Colonic mucosa (tissue), 4 donors: ENCODE data around the gene CDH18. TPM values are rescaled to one million over a fixed set of nuclear protein-coding genes. Genes with fewer than 3 reads are reported as not detected.
"Not testable (repeated sequence)": the region's sequence is repeated elsewhere in the genome, so short reads cannot be mapped to it uniquely, and the experiment has no call there.

Experiments used
- DNase-seq: peaks from one replicate; pipeline ENCODE4 v3.0.0-alpha.2; 2020
- H3K27ac ChIP-seq: fragments of 200-600 bp; one replicate; pipeline ENCODE4 v1.8.0; 2021
- H3K27me3 ChIP-seq: fragments of 200-600 bp; one replicate; pipeline ENCODE4 v1.8.0; 2021
- H3K36me3 ChIP-seq: fragments of 200-600 bp; one replicate; pipeline ENCODE4 v1.8.0; 2021
- H3K4me1 ChIP-seq: fragments of 200-600 bp; one replicate; pipeline ENCODE4 v1.8.0; 2021; ENCODE audit warnings: mild to moderate bottlenecking
- H3K4me3 ChIP-seq: fragments of 200-600 bp; one replicate; pipeline ENCODE4 v1.8.0; 2021
- H3K9ac ChIP-seq, 2 donors: one replicate each; pipeline ENCODE4 v1.7.0; 2013; ENCODE audit warnings: control low read depth in 2 of 2, low read depth in 2 of 2, low read length in 2 of 2
- H3K9me3 ChIP-seq: fragments of 200-600 bp; one replicate; pipeline ENCODE4 v1.8.0; 2021
- CTCF ChIP-seq: fragments of 200-600 bp; IDR thresholded peaks from one replicate; pipeline ENCODE4 v1.8.0; 2022; ENCODE audit warnings: antibody characterized with exemption, mild to moderate bottlenecking
- intact Hi-C: fragments of 100-400 bp; cut with DNase I; formaldehyde crosslinking; loops from one replicate; pipeline ENCODE4 v1.14.1; 2022
- total RNA-seq, 2 donors: library from RNA; stranded (reverse); fragmentation: NEBNext Ultra II Directional in 1 of 2; extraction: Animal tissue kit (Norgen Biotek cat#: 25700) in 1 of 2; gene quantifications; one replicate each; pipeline ENCODE4 v1.2.1, GENCODE V29; 2021
- donor health status: healthy.
- donor health status: DM: no; HTN: no; CAD: no.
- donor health status: DM: no; HTN: no; CAD: no.

Gene CDH18
- total RNA-seq, 2 donors from 2014 or later: not detected

GRCh38 chr5:19802686-19803085 lies 185.3 kb downstream of the CDH18 start:
- Histone ChIP-seq H3K9me3 (no peaks in the 10 kb centered on the region), H3K27me3 (no peaks in the 10 kb centered on the region), H3K4me3 (no peak overlapping the region), H3K4me1 (no peaks in the 10 kb centered on the region), H3K36me3 (no peaks in the 10 kb centered on the region), H3K27ac (no peak overlapping the region), H3K9ac (no peak overlapping the region)
- TF ChIP-seq CTCF: no peak
- no peak for DNase-seq
- intact Hi-C loops: no loop called here

- DNase-seq: no peak
- TF ChIP-seq CTCF: no peak
- Histone ChIP-seq H3K9ac (no peak overlapping the region), H3K9me3 (no peaks in the 10 kb centered on the region), H3K36me3 (no peaks in the 10 kb centered on the region), H3K27ac (no peak overlapping the region), H3K4me3 (no peak overlapping the region), H3K27me3 (no peaks in the 10 kb centered on the region), H3K4me1 (no peaks in the 10 kb centered on the region)
- intact Hi-C loops: no loop called here
Measured at GRCh38 chr5:19795218-19795617, 192.8 kb downstream of the CDH18 start.

GRCh38 chr5:19790829-19791466 lies 197.1 kb downstream of the CDH18 start:
- Histone ChIP-seq H3K4me3 (no peak overlapping the region), H3K27ac (no peak overlapping the region), H3K9ac (no peak overlapping the region), H3K27me3 (no peaks in the 10 kb centered on the region), H3K9me3 (no peaks in the 10 kb centered on the region), H3K36me3 (no peaks in the 10 kb centered on the region), H3K4me1 (no peaks in the 10 kb centered on the region)
- intact Hi-C loops: no loop called here
- TF ChIP-seq CTCF: no peak
- no peak for DNase-seq

- TF ChIP-seq CTCF: no peak
- H3K9ac ChIP-seq: no peak overlapping the region
- H3K27ac ChIP-seq: no peak overlapping the region
- no peaks in the 10 kb centered on the region for H3K4me1 ChIP-seq
- H3K9me3 ChIP-seq: no peaks in the 10 kb centered on the region
- no peak overlapping the region for H3K4me3 ChIP-seq
- H3K36me3 ChIP-seq: no peaks in the 10 kb centered on the region
- H3K27me3 ChIP-seq: no peaks in the 10 kb centered on the region
- no peak for DNase-seq
- intact Hi-C loops: no loop called here
Measured at GRCh38 chr5:19782566-19782965, 205.4 kb downstream of the CDH18 start.

GRCh38 chr5:19777363-19777762 lies 210.6 kb downstream of the CDH18 start:
- Histone ChIP-seq H3K36me3 (no peaks in the 10 kb centered on the region), H3K4me3 (no peak overlapping the region), H3K27ac (no peak overlapping the region), H3K9ac (no peak overlapping the region), H3K27me3 (no peaks in the 10 kb centered on the region), H3K4me1 (no peaks in the 10 kb centered on the region), H3K9me3 (no peaks in the 10 kb centered on the region)
- intact Hi-C loops: no loop called here
- DNase-seq: no peak
- no peak for TF ChIP-seq CTCF

- intact Hi-C loops, H3K9me3 ChIP-seq, H3K27ac ChIP-seq, H3K9ac ChIP-seq, H3K36me3 ChIP-seq, H3K4me3 ChIP-seq, DNase-seq, H3K27me3 ChIP-seq, H3K4me1 ChIP-seq: not testable (repeated sequence)
Measured at GRCh38 chr5:19776886-19777285, 211.1 kb downstream of the CDH18 start.
